Measurements from ENCODE around the gene PNPLA5. TPM values are rescaled to one million over a fixed set of nuclear protein-coding genes. Genes with fewer than 3 reads are reported as not detected.
A peak's percentile ranks its signal among the peaks of the same experiment; 100 is the strongest.

Gene PNPLA5
- total and polyA plus RNA-seq, 11 donors: not detected

- Histone ChIP-seq H3K27me3 (no peaks in the 10 kb centered on the region), H3K27ac (peak overlapping the region in 9 of 12 donors; percentile 67 to 91 (median 83)), H3K9me3 (no peaks in the 10 kb centered on the region), H3K36me3 (no peaks in the 10 kb centered on the region), H3K4me3 (no peak overlapping the region), H3K4me1 (peaks cover 0 to 35% (median 18%) of the 10 kb centered on the region in 12 donors)
- intact Hi-C loops (cut with DNase I): loop anchor here in 1 of 10 donors (5.0 kb wide), 1 partner anchor 256 kb away; no protein-coding TSS in a partner anchor
- ATAC-seq (no peak), DNase-seq (no peak)
- no peak for TF ChIP-seq POLR2A (IDR thresholded peaks at IDR 0.05)
- TF ChIP-seq CTCF (IDR thresholded peaks at IDR 0.05): no peak
- 74 to 87% (median 80%) methylated on average over 8 to 12 of the region's 12 CpGs for WGBS, 4 donors
These were observed 60.8 kb downstream of the PNPLA5 start for GRCh38 chr22:43830931-43831560.

- H3K4me3 ChIP-seq: peak overlapping the region in 3 of 12 donors; percentile 2 to 34 (median 2)
- H3K27ac ChIP-seq: peak overlapping the region; percentile 32 to 91 (median 80)
- ATAC-seq: peak; percentile 77 to 88 (median 82)
These were observed 61.6 kb downstream of the PNPLA5 start for GRCh38 chr22:43829904-43830851.

More at GRCh38 chr22:43829904-43830851, 61.6 kb downstream of the PNPLA5 start:
- H3K27me3 ChIP-seq: peaks cover 0 to under 1% (median 0%) of the 10 kb centered on the region in 9 donors
- no peak for TF ChIP-seq POLR2A (IDR thresholded peaks at IDR 0.05)
- peak in 1 of 12 donors; percentile 6 for TF ChIP-seq CTCF (IDR thresholded peaks at IDR 0.05)
- no peaks in the 10 kb centered on the region for H3K9me3 ChIP-seq
- H3K4me1 ChIP-seq: peaks cover 0 to 35% (median 18%) of the 10 kb centered on the region in 12 donors
- 33 to 42% (median 38%) methylated on average over 26 to 33 of the region's 33 CpGs for WGBS, 4 donors
- intact Hi-C loops (cut with DNase I): loop anchor here in 6 of 10 donors (5.0 to 10.0 kb wide), 6 partner anchors 57 to 595 kb away; no protein-coding TSS in a partner anchor
- H3K36me3 ChIP-seq: no peaks in the 10 kb centered on the region
- peak; percentile 77 to 93 (median 81) for DNase-seq

Other genes with a start within 250 kb of the PNPLA5 start
- gene EFCAB6, start 79.7 kb downstream of the PNPLA5 start, total RNA-seq: 1 to 10 TPM in 8 of 9 donors, under 1 TPM in 1; 0.89 to 2.3 (median 1.6) TPM
- gene EFCAB6, start 79.7 kb downstream of the PNPLA5 start, polyA plus RNA-seq: under 1 TPM; 0.53 to 0.65 TPM
- under 1 TPM in 3 of 9 donors, not detected in 6; 0.07 to 0.92 (median 0.21) TPM for gene SULT4A1, start 29.5 kb downstream of the PNPLA5 start, total RNA-seq
- under 1 TPM; 0.19 to 0.24 TPM for gene SULT4A1, start 29.5 kb downstream of the PNPLA5 start, polyA plus RNA-seq
- 1 to 10 TPM in 1 of 9 donors, under 1 TPM in 3, not detected in 5; 0.16 to 1.9 (median 0.23) TPM for gene PNPLA3, start 31.8 kb upstream of the PNPLA5 start, total RNA-seq
- gene PNPLA3, start 31.8 kb upstream of the PNPLA5 start, polyA plus RNA-seq: under 1 TPM; 0.11 to 0.18 TPM
- gene SAMM50, start 63.4 kb upstream of the PNPLA5 start, total RNA-seq: 10 to 100 TPM; 53.2 to 74.8 (median 68.5) TPM
- 10 to 100 TPM; 32.5 to 54.7 TPM for gene SAMM50, start 63.4 kb upstream of the PNPLA5 start, polyA plus RNA-seq
- 100 to 1,000 TPM in 5 of 9 donors, 10 to 100 TPM in 4; 73.8 to 172 (median 116) TPM for gene PARVB, start 132.3 kb upstream of the PNPLA5 start, total RNA-seq
- 10 to 100 TPM; 54.9 to 63.5 TPM for gene PARVB, start 132.3 kb upstream of the PNPLA5 start, polyA plus RNA-seq

All from heart left ventricle (tissue), 16 donors.